HepG2 (cell line): ENCODE measurements around the gene FIBP. TPM values are rescaled to one million over a fixed set of nuclear protein-coding genes. Genes with fewer than 3 reads are reported as not detected.

Experiments
- ADNP ChIP-seq: sonication (generic); formaldehyde crosslinking; IDR thresholded peaks from 2 replicates; pipeline ENCODE4 v1.4.0; 2020; ENCODE audit warnings: missing genetic modification reagents
- ARID5B ChIP-seq: IDR thresholded peaks from 2 replicates; pipeline ENCODE4 v1.4.0; 2020; ENCODE audit warnings: mild to moderate bottlenecking, missing genetic modification reagents
- GTF3A ChIP-seq: sonication (generic); formaldehyde crosslinking; conservative IDR thresholded peaks from 2 replicates; pipeline ENCODE4 v1.4.0; 2020; ENCODE audit warnings: mild to moderate bottlenecking, missing genetic modification reagents
- MEF2D ChIP-seq: sonication (generic); formaldehyde crosslinking; IDR thresholded peaks from 2 replicates; pipeline ENCODE4 v1.5.1; 2020; ENCODE audit warnings: mild to moderate bottlenecking, missing genetic modification reagents
- MZF1 ChIP-seq: sonication (generic); formaldehyde crosslinking; IDR thresholded peaks from 2 replicates; pipeline ENCODE4 v1.8.1; 2023; ENCODE audit warnings: mild to moderate bottlenecking, missing genetic modification reagents, borderline replicate concordance
- PHF5A ChIP-seq: IDR thresholded peaks from one replicate; pipeline ENCODE4 v1.6.1; 2018; ENCODE audit warnings: low read depth, missing genetic modification reagents; ENCODE audit not compliant: unreplicated experiment
- POLR2AphosphoS2 ChIP-seq: IDR thresholded peaks from 2 replicates; pipeline ENCODE4 v1.6.1; 2011; ENCODE audit warnings: low read depth, low read length, improper control_type of control experiment
- POLR2AphosphoS5 ChIP-seq: IDR thresholded peaks from 2 replicates; pipeline ENCODE4 v1.6.1; 2012; ENCODE audit warnings: low read depth, low read length
- PPARG ChIP-seq: conservative IDR thresholded peaks from 2 replicates; pipeline ENCODE4 v1.6.1; 2016; ENCODE audit warnings: missing biosample characterization, missing genetic modification reagents
- RAD51 ChIP-seq: fragments of 450-650 bp; IDR thresholded peaks from 2 replicates; pipeline ENCODE4 v1.6.1; 2016; ENCODE audit warnings: borderline replicate concordance
- RELA ChIP-seq: sonication (generic); formaldehyde crosslinking; IDR thresholded peaks from 2 replicates; pipeline ENCODE4 v1.4.0; 2020; ENCODE audit warnings: missing genetic modification reagents
- SALL1 ChIP-seq: sonication (generic); formaldehyde crosslinking; IDR thresholded peaks from 2 replicates; pipeline ENCODE4 v1.8.0; 2022; ENCODE audit warnings: mild to moderate bottlenecking, missing genetic modification reagents
- SNAI1 ChIP-seq: sonication (generic); formaldehyde crosslinking; IDR thresholded peaks from 2 replicates; pipeline ENCODE4 v1.5.0; 2020; ENCODE audit warnings: mild to moderate bottlenecking, missing genetic modification reagents, borderline replicate concordance
- SRSF4 ChIP-seq: fragments of 200-400 bp; formaldehyde crosslinking; IDR thresholded peaks from one replicate; pipeline ENCODE4 v1.6.1; 2018; ENCODE audit warnings: mild to moderate bottlenecking, low read depth, low read length, moderate library complexity; ENCODE audit not compliant: poor library complexity, severe bottlenecking
- TERF1 ChIP-seq: sonication (generic); formaldehyde crosslinking; IDR thresholded peaks from 2 replicates; pipeline ENCODE4 v1.8.0; 2022; ENCODE audit warnings: mild to moderate bottlenecking, missing genetic modification reagents, moderate library complexity
- ZBTB1 ChIP-seq: sonication (generic); formaldehyde crosslinking; IDR thresholded peaks from 2 replicates; pipeline ENCODE4 v1.4.0; 2020; ENCODE audit warnings: missing genetic modification reagents, borderline replicate concordance
- ZBTB7A ChIP-seq: sonication (generic); formaldehyde crosslinking; IDR thresholded peaks from 2 replicates; pipeline ENCODE4 v1.8.0; 2022; ENCODE audit warnings: mild to moderate bottlenecking, missing genetic modification reagents
- ZMYM3 ChIP-seq: sonication (generic); formaldehyde crosslinking; IDR thresholded peaks from 2 replicates; pipeline ENCODE4 v1.5.1; 2020; ENCODE audit warnings: mild to moderate bottlenecking, missing genetic modification reagents
- ZNF546 ChIP-seq: sonication (generic); formaldehyde crosslinking; conservative IDR thresholded peaks from 2 replicates; pipeline ENCODE4 v1.8.1; 2023; ENCODE audit warnings: mild to moderate bottlenecking, missing genetic modification reagents
- ZNF883 ChIP-seq: sonication (generic); formaldehyde crosslinking; IDR thresholded peaks from 2 replicates; pipeline ENCODE4 v1.5.1; 2020; ENCODE audit warnings: mild to moderate bottlenecking, missing genetic modification reagents; ENCODE audit errors: not compliant biosample characterization
- polyA plus RNA-seq, 8 experiments: library from polyadenylated mRNA; depleted of rRNA in 3 of 8; stranded (reverse) in 7 of 8; unstranded in 1 of 8; fragments of >200 nt; fragmentation: Illumina TruSeq in 4 of 8; extraction: Trizol in 4 of 8; gene quantifications; 2 replicates each; pipeline versions ENCODE4 v1.2.1 to v1.2.3, GENCODE V29; 2011 to 2016; ENCODE audit warnings: low read depth in 4 of 8, missing spikeins in 1 of 8, mixed read lengths in 1 of 8; ENCODE audit not compliant: insufficient read depth in 1 of 8
- total RNA-seq, 5 experiments: library from RNA; depleted of rRNA; stranded (reverse); fragments of >200 nt; fragmentation: Illumina TruSeq; extraction: Trizol; gene quantifications; 2 replicates each; pipeline ENCODE4 v1.2.3, GENCODE V29; 2016; ENCODE audit warnings: low read depth in 1 of 5
- TF ChIP-seq, protein P1 (sequence below): IDR thresholded peaks from 2 replicates; pipeline ENCODE4 v1.6.1; 2018; ENCODE audit warnings: missing genetic modification reagents, mild to moderate bottlenecking, missing compliant biosample characterization
- TF ChIP-seq, protein P2 (sequence below): IDR thresholded peaks from 2 replicates; pipeline ENCODE4 v1.6.1; 2016; ENCODE audit warnings: low read depth
- TF ChIP-seq, protein P3 (sequence below): sonication (generic); formaldehyde crosslinking; IDR thresholded peaks from 2 replicates; pipeline ENCODE4 v1.8.1; 2023; ENCODE audit warnings: missing genetic modification reagents, mild to moderate bottlenecking, borderline replicate concordance

The FIBP gene
- total and polyA plus RNA-seq, 2 of the 13 experiments (the other 11 are each of a cell fraction or from before 2014, with no cell fraction given): 42.9 to 62.1 TPM

GRCh38 chr11:65888163-65888814 is at the start of gene FIBP (continued):
- TF ChIP-seq SNAI1 (CRISPR knock-in tag): no peak
- TF ChIP-seq RELA: no peak
- TF ChIP-seq GTF3A: no peak
- peak; percentile 48 for TF ChIP-seq SALL1
- TF ChIP-seq, protein P1, sequence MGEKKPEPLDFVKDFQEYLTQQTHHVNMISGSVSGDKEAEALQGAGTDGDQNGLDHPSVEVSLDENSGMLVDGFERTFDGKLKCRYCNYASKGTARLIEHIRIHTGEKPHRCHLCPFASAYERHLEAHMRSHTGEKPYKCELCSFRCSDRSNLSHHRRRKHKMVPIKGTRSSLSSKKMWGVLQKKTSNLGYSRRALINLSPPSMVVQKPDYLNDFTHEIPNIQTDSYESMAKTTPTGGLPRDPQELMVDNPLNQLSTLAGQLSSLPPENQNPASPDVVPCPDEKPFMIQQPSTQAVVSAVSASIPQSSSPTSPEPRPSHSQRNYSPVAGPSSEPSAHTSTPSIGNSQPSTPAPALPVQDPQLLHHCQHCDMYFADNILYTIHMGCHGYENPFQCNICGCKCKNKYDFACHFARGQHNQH (CRISPR knock-in tag): peak; percentile 50
- peak; percentile 66; the same call in 1 of the 2 replicates for TF ChIP-seq POLR2AphosphoS2
- TF ChIP-seq ZMYM3 (CRISPR knock-in tag): 0 out of 2 replicates have a peak, but pooled peaks have one; percentile 30
- no peak for TF ChIP-seq TERF1 (CRISPR knock-in tag)
- TF ChIP-seq ZNF883 (CRISPR knock-in tag): peak; percentile 40
- no peak for TF ChIP-seq SRSF4
- TF ChIP-seq ARID5B (CRISPR knock-in tag): peak; percentile 64
- no peak for TF ChIP-seq ZBTB1 (CRISPR knock-in tag)
- TF ChIP-seq, protein P2, sequence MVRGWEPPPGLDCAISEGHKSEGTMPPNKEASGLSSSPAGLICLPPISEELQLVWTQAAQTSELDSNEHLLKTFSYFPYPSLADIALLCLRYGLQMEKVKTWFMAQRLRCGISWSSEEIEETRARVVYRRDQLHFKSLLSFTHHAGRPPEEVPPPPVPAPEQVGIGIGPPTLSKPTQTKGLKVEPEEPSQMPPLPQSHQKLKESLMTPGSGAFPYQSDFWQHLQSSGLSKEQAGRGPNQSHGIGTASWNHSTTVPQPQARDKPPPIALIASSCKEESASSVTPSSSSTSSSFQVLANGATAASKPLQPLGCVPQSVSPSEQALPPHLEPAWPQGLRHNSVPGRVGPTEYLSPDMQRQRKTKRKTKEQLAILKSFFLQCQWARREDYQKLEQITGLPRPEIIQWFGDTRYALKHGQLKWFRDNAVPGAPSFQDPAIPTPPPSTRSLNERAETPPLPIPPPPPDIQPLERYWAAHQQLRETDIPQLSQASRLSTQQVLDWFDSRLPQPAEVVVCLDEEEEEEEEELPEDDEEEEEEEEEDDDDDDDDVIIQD (CRISPR knock-in tag): no peak
- no peak for TF ChIP-seq PHF5A (CRISPR knock-in tag)
- 0 out of 2 replicates have a peak, but pooled peaks have one; percentile 37 for TF ChIP-seq ADNP (CRISPR knock-in tag)
- TF ChIP-seq MZF1 (CRISPR knock-in tag): no peak
- peak; percentile 52; the same call in 1 of the 2 replicates for TF ChIP-seq MEF2D (CRISPR knock-in tag)
- TF ChIP-seq PPARG (CRISPR knock-in tag): no peak
- no peak for TF ChIP-seq ZBTB7A (CRISPR knock-in tag)
- TF ChIP-seq POLR2AphosphoS5: peak; percentile 85
- 0 out of 2 replicates have a peak, but pooled peaks have one; percentile 32 for TF ChIP-seq ZNF546 (CRISPR knock-in tag)
- TF ChIP-seq RAD51: no peak
- TF ChIP-seq, protein P3, sequence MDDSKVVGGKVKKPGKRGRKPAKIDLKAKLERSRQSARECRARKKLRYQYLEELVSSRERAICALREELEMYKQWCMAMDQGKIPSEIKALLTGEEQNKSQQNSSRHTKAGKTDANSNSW (CRISPR knock-in tag): no peak
